HepG2 (cell line): ENCODE measurements around the gene SPTBN4. TPM values are rescaled to one million over a fixed set of nuclear protein-coding genes. Genes with fewer than 3 reads are reported as not detected.

Source experiments
- CREBL2 ChIP-seq: sonication (generic); formaldehyde crosslinking; IDR thresholded peaks from 2 replicates; pipeline ENCODE4 v1.8.1; 2023; ENCODE audit warnings: missing genetic modification reagents, mild to moderate bottlenecking, borderline replicate concordance
- HDAC2 ChIP-seq: sonication (generic); formaldehyde crosslinking; IDR thresholded peaks from 2 replicates; pipeline ENCODE4 v1.4.0; 2020; ENCODE audit warnings: missing genetic modification reagents
- NR1H2 ChIP-seq: sonication (generic); formaldehyde crosslinking; IDR thresholded peaks from 2 replicates; pipeline ENCODE4 v1.8.1; 2022; ENCODE audit warnings: low read depth, missing genetic modification reagents, borderline replicate concordance
- PAXIP1 ChIP-seq: sonication (generic); formaldehyde crosslinking; conservative IDR thresholded peaks from 2 replicates; pipeline ENCODE4 v1.4.0; 2020; ENCODE audit warnings: mild to moderate bottlenecking, missing genetic modification reagents, moderate library complexity
- PRDM10 ChIP-seq: sonication (generic); formaldehyde crosslinking; IDR thresholded peaks from 2 replicates; pipeline ENCODE4 v1.4.0; 2020; ENCODE audit warnings: low read depth, missing genetic modification reagents
- ZBTB49 ChIP-seq: sonication (generic); formaldehyde crosslinking; IDR thresholded peaks from 2 replicates; pipeline ENCODE4 v1.4.0; 2020; ENCODE audit warnings: missing genetic modification reagents, borderline replicate concordance
- ZMAT5 ChIP-seq: sonication (generic); formaldehyde crosslinking; IDR thresholded peaks from 2 replicates; pipeline ENCODE4 v1.5.0; 2020; ENCODE audit warnings: mild to moderate bottlenecking, low read depth, missing genetic modification reagents, borderline replicate concordance
- ZMYM2 ChIP-seq: sonication (generic); formaldehyde crosslinking; IDR thresholded peaks from 2 replicates; pipeline ENCODE4 v1.8.0; 2022; ENCODE audit warnings: mild to moderate bottlenecking, missing genetic modification reagents
- ZNF136 ChIP-seq: sonication (generic); formaldehyde crosslinking; IDR thresholded peaks from 2 replicates; pipeline ENCODE4 v1.8.1; 2022; ENCODE audit warnings: low read depth, mild to moderate bottlenecking, moderate library complexity, missing genetic modification reagents
- ZNF547 ChIP-seq: sonication (generic); formaldehyde crosslinking; IDR thresholded peaks from 2 replicates; pipeline ENCODE4 v1.5.1; 2020; ENCODE audit warnings: mild to moderate bottlenecking, missing genetic modification reagents
- ZNF607 ChIP-seq: sonication (generic); formaldehyde crosslinking; IDR thresholded peaks from 2 replicates; pipeline ENCODE4 v1.5.1; 2020; ENCODE audit warnings: missing genetic modification reagents, mild to moderate bottlenecking, borderline replicate concordance
- ZNF616 ChIP-seq: sonication (generic); formaldehyde crosslinking; IDR thresholded peaks from 2 replicates; pipeline ENCODE4 v1.5.0; 2020; ENCODE audit warnings: low read depth, mild to moderate bottlenecking, missing genetic modification reagents
- ZNF75D ChIP-seq: sonication (generic); formaldehyde crosslinking; IDR thresholded peaks from 2 replicates; pipeline ENCODE4 v1.8.1; 2023; ENCODE audit warnings: missing genetic modification reagents, mild to moderate bottlenecking, borderline replicate concordance
- polyA plus RNA-seq, 8 experiments: library from polyadenylated mRNA; depleted of rRNA in 3 of 8; stranded (reverse) in 7 of 8; unstranded in 1 of 8; fragments of >200 nt; fragmentation: Illumina TruSeq in 4 of 8; extraction: Trizol in 4 of 8; gene quantifications; 2 replicates each; pipeline versions ENCODE4 v1.2.1 to v1.2.3, GENCODE V29; 2011 to 2016; ENCODE audit warnings: low read depth in 4 of 8, missing spikeins in 1 of 8, mixed read lengths in 1 of 8; ENCODE audit not compliant: insufficient read depth in 1 of 8
- total RNA-seq, 5 experiments: library from RNA; depleted of rRNA; stranded (reverse); fragments of >200 nt; fragmentation: Illumina TruSeq; extraction: Trizol; gene quantifications; 2 replicates each; pipeline ENCODE4 v1.2.3, GENCODE V29; 2016; ENCODE audit warnings: low read depth in 1 of 5

SPTBN4 gene
- total and polyA plus RNA-seq, 2 of the 13 experiments (the other 11 are each of a cell fraction or from before 2014, with no cell fraction given): 0.11 TPM

- TF ChIP-seq CREBL2 (CRISPR knock-in tag) (peak; percentile 53; the same call in 1 of the 2 replicates), NR1H2 (no peak), ZMYM2 (CRISPR knock-in tag) (peak; percentile 72; the same call in 1 of the 2 replicates), HDAC2 (CRISPR knock-in tag) (peak; percentile 34; the same call in 1 of the 2 replicates), PRDM10 (CRISPR knock-in tag) (no peak; the same call in 1 of the 2 replicates), ZBTB49 (no peak), ZNF75D (CRISPR knock-in tag) (no peak), ZNF616 (CRISPR knock-in tag) (no peak; the same call in 1 of the 2 replicates), ZMAT5 (no peak), ZNF607 (CRISPR knock-in tag) (peak; percentile 67; the same call in 1 of the 2 replicates), ZNF136 (peak; percentile 80), PAXIP1 (CRISPR knock-in tag) (peak; percentile 69), ZNF547 (CRISPR knock-in tag) (peak; percentile 39; the same call in 1 of the 2 replicates)
Measured at GRCh38 chr19:40420766-40421765, 45.7 kb upstream of the SPTBN4 start (continued).
